HG03558 (cell line): ENCODE data around the gene SEMG2.

ENCODE experiments used
- ATAC-seq: cut with Tn5 transposase; IDR thresholded peaks from one replicate; pipeline ENCODE4 v1.9.1; 2021; ENCODE audit warnings: moderate number of reproducible peaks; ENCODE audit not compliant: unreplicated experiment; ENCODE audit errors: extremely low read depth

The SEMG2 gene

GRCh38 chr20:45226287-45226686, 5.1 kb downstream of the SEMG2 start:
- no peak for ATAC-seq

GRCh38 chr20:45229264-45230056, 8.3 kb downstream of the SEMG2 start:
- no peak for ATAC-seq

- ATAC-seq = no peak
These were observed 9.5 kb downstream of the SEMG2 start for GRCh38 chr20:45230631-45231030.

GRCh38 chr20:45235995-45236394, 14.8 kb downstream of the SEMG2 start:
- ATAC-seq = no peak

- ATAC-seq = no peak
These were observed 17.0 kb downstream of the SEMG2 start for GRCh38 chr20:45238139-45238538.

GRCh38 chr20:45246109-45246508, 24.9 kb downstream of the SEMG2 start:
- ATAC-seq = no peak

- ATAC-seq = no peak
These were observed 26.7 kb downstream of the SEMG2 start for GRCh38 chr20:45247865-45248264.

- ATAC-seq = no peak
These were observed 27.4 kb downstream of the SEMG2 start for GRCh38 chr20:45248609-45249008.

- ATAC-seq = no peak
These were observed 30.8 kb downstream of the SEMG2 start for GRCh38 chr20:45251884-45252560.

GRCh38 chr20:45253261-45253660, 32.1 kb downstream of the SEMG2 start:
- no peak for ATAC-seq

GRCh38 chr20:45254383-45255262, 33.5 kb downstream of the SEMG2 start, which contains the start of gene SLPI:
Gene SLPI (minus strand): TSS chr20:45254564. CDS start chr20:45254543, 21 bp downstream.
- no peak for ATAC-seq

GRCh38 chr20:45257161-45257560, 36.0 kb downstream of the SEMG2 start:
- ATAC-seq = no peak

- ATAC-seq = no peak
These were observed 36.5 kb downstream of the SEMG2 start for GRCh38 chr20:45257711-45258110.

GRCh38 chr20:45258259-45258658, 37.1 kb downstream of the SEMG2 start:
- ATAC-seq = no peak

- no peak for ATAC-seq
These were observed 37.5 kb downstream of the SEMG2 start for GRCh38 chr20:45258664-45259063.

GRCh38 chr20:45263556-45264266, 42.5 kb downstream of the SEMG2 start:
- ATAC-seq = no peak

GRCh38 chr20:45266977-45267376, 45.8 kb downstream of the SEMG2 start:
- no peak for ATAC-seq

GRCh38 chr20:45268531-45268930, 47.4 kb downstream of the SEMG2 start:
- no peak for ATAC-seq

GRCh38 chr20:45269056-45269455, 47.9 kb downstream of the SEMG2 start:
- ATAC-seq = no peak

- no peak for ATAC-seq
These were observed 48.6 kb downstream of the SEMG2 start for GRCh38 chr20:45269754-45270270.
